AG08396 (cell line): ENCODE data around the gene STXBP5.

Experiments
- DNase-seq: peaks from one replicate; pipeline ENCODE4 v3.0.0; 2012; ENCODE audit warnings: low spot score, mixed read lengths

The STXBP5 gene

DNA sequence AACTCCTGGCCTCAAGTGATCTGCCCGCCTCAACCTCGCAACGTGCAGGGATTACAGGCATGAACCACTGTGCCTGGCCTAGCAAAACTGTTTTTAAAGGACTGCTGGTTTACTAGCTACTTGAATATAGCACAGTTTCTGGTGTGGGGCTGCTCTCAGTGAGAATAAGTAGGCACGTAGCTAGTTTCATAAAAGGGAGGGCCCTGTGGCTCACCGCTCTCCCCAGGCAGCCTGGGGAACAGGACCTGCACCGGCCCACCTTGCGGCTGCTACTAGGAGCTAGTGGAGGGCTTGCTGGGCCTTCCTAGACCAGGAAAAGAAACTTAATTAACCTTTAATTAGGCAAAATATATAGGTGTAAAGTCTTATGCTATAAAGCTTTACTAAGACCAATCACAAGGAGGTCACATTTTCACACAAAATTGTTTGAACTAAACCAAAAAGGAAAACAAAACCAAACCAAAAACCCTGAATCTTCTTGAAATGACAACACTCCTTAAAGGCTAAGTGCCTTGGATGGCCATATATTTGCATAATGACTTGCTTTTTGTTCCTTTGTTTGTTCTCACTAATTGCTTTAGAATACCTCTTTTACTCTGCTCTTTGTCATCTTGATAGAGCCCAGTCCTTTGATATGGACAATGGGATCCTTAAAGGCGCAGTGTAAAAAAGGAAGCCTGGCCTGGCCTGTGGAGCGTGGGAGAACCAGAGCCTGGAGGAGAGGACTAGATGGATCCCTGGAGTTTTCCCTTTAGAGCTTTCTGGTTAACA is 234.7 kb downstream of the STXBP5 start:
- no peak for DNase-seq
